GM10248 (cell line): ENCODE measurements around the gene CACNA2D3.

Experiments used
- CTCF ChIA-PET: fragments of 300-600 bp; sonication (Branson Sonifier 250); formaldehyde crosslinking; extraction: SDS; loops from one replicate; lab custom pipeline; 2021; ENCODE audit warnings: antibody characterized with exemption; lab: Yijun Ruan, JAX
- POLR2A ChIA-PET: fragments of 350-650 bp; sonication (Branson Sonifier 250); formaldehyde crosslinking; extraction: SDS; loops from one replicate; lab custom pipeline; 2020; ENCODE audit warnings: antibody characterized with exemption; lab: Yijun Ruan, JAX
- DNase-seq: peaks from one replicate; pipeline ENCODE4 v3.0.0; 2012; ENCODE audit errors: extremely low spot score
- CTCF ChIP-seq: IDR thresholded peaks from 2 replicates; pipeline ENCODE4 v1.5.1; 2012; ENCODE audit warnings: mild to moderate bottlenecking, low read depth; ENCODE audit errors: extremely low read depth, missing control alignments, control extremely low read depth

The CACNA2D3 gene

DNA sequence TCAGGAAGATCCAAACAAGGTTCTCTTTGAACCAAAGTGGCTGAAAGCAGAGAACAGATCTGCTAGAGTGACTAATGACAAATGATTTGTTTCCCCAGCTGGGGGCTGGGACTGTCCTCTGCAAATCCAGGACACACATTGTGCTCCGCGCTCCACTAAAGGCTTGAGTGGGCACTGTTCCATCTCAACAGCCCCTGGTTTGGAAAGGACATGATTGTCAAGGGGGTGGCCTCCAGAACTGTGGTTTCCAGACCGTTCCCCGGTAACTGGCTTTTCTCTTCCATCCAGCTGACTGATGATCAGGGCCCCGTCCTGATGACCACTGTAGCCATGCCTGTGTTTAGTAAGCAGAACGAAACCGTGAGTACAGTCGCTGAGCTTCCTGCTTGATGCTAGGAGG lies 714.5 kb downstream of the CACNA2D3 start:
- TF ChIP-seq CTCF = no peak
- DNase-seq = no peak
- ChIA-PET CTCF (no interaction called here), POLR2A (no interaction called here)

- CTCF ChIA-PET = no interaction called here
- DNase-seq = no peak
- TF ChIP-seq CTCF = no peak
- POLR2A ChIA-PET = no interaction called here
Observed at GRCh38 chr3:54837964-54838363, 715.6 kb downstream of the CACNA2D3 start.

DNA sequence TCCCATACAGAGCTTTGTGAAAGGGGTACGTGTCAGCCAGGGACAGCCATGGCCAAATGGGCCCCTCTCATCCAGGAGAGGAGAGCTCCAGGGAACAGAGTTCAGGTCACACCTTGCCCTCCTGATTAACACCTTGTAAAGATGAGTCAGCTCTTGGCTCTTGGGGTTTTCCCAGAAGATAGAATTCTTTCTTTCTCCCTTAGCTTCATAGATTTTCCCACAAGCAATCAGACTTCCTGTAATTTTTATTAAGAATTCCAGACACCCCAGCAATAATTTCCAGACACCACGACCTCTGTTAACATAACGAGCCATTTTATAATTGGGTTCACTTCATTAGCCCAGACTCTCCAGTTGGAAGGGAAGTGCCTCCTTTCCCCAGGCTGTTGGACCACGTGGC lies 719.1 kb downstream of the CACNA2D3 start:
- ChIA-PET CTCF (interaction anchor here (1.2 to 1.4 kb wide), 3 partner anchors 8 to 13 kb away, joined by 4 to 5 read pairs (median 5); no protein-coding TSS in a partner anchor), POLR2A (no interaction called here)

GRCh38 chr3:54843352-54843751 lies 721.0 kb downstream of the CACNA2D3 start:
- CTCF ChIA-PET = interaction anchor here (1.1 to 1.8 kb wide), 2 partner anchors 8 to 13 kb away, joined by 3 to 5 read pairs; no protein-coding TSS in a partner anchor
- POLR2A ChIA-PET = no interaction called here
- TF ChIP-seq CTCF = no peak
- DNase-seq = no peak

More for the DNA sequence above, 719.1 kb downstream of the CACNA2D3 start:
- TF ChIP-seq CTCF = no peak
- no peak for DNase-seq

DNA sequence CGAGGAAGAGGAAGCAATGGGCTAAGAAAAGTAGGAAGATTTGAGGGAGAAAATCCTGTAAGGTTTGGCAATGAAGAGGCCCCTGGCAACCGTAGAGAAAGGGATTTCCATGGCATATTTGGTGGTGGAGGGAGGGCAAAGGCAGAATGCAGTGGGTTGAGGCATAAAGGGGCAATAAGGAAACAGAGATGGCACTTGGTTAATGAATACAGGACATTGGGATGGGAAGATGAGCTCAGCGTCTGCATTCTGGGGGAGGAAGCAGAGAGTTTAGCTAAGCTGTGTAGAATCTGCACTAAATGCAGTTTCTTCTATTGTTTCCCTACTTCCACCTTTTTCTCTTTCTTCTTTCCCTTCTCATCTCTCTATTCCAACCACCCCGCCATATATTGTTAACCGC lies 721.9 kb downstream of the CACNA2D3 start:
- POLR2A ChIA-PET = no interaction called here
- DNase-seq = no peak
- TF ChIP-seq CTCF = no peak
- CTCF ChIA-PET = interaction anchor here (0.5 to 1.1 kb wide), 3 partner anchors 9 to 1407 kb away, joined by 3 read pairs; no protein-coding TSS in a partner anchor

DNA sequence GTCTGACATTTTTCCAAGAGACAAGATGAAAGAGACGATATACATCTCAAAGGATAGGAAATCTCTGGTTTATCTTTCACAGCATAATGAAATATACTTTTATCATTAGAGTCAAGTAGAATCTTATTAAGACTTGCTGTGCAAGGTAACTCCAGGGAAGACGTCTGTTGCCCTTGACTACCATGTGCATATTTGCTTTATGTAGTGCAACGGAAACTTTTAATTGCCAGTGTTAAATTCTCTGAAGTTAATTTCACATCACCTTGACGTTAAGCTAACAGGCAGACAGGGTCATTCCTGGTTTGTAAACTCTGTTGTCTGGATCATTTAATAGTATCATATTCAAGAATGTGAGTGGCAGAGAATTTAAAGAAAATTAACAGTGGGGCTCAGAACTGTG lies 722.7 kb downstream of the CACNA2D3 start:
- DNase-seq = no peak
- POLR2A ChIA-PET = no interaction called here
- no peak for TF ChIP-seq CTCF
- CTCF ChIA-PET = interaction anchor here (1.1 to 2.1 kb wide), 2 partner anchors 10 to 1407 kb away, joined by 3 to 7 read pairs; no protein-coding TSS in a partner anchor

GRCh38 chr3:54845551-54845950 lies 723.2 kb downstream of the CACNA2D3 start:
- CTCF ChIA-PET = interaction anchor here (0.9 to 2.1 kb wide), 2 partner anchors 9 to 14 kb away, joined by 4 to 7 read pairs; no protein-coding TSS in a partner anchor
- no peak for TF ChIP-seq CTCF
- no peak for DNase-seq
- POLR2A ChIA-PET = no interaction called here
